GM12878 (cell line): ENCODE data around the gene C11orf58. TPM values are rescaled to one million over a fixed set of nuclear protein-coding genes. Genes with fewer than 3 reads are reported as not detected.

ENCODE experiments used
- ATAC-seq: fragments of 200-7000 bp; cut with Tn5 transposase; 3 replicates; pipeline ENCODE4 v1.9.1; 2020; ENCODE audit warnings: mild to moderate bottlenecking, moderate library complexity
- BruUV-seq: library from RNA; stranded (reverse); fragments of 400-500 nt; replicated peaks from 2 replicates; lab custom pipeline; 2021; lab: Mats Ljungman, UMichigan
- CTCF ChIA-PET: fragments of 300-600 bp; sonication (Branson Sonifier 250); formaldehyde crosslinking; extraction: SDS; loops from one replicate; lab custom pipeline; 2021; ENCODE audit warnings: inconsistent platforms; lab: Yijun Ruan, JAX
- POLR2A ChIA-PET: fragments of 350-600 bp; formaldehyde crosslinking; extraction: SDS; loops from one replicate; lab custom pipeline; 2021; ENCODE audit warnings: inconsistent platforms; lab: Charles Lee
- RAD21 ChIA-PET: fragments of 300-600 bp; sonication (Branson Sonifier 250); formaldehyde crosslinking; loops from one replicate; lab custom pipeline; 2023; ENCODE audit warnings: antibody characterized with exemption; ENCODE audit not compliant: unreplicated experiment; lab: Charles Lee
- SMC1A ChIA-PET: fragments of 300-600 bp; sonication (Branson Sonifier 250); formaldehyde crosslinking; loops from one replicate; lab custom pipeline; 2023; ENCODE audit not compliant: unreplicated experiment, uncharacterized antibody; lab: Charles Lee
- DNase-seq: peaks from one replicate; pipeline ENCODE4 v3.0.0-alpha.2; 2011; ENCODE audit warnings: low read depth, low spot score
- FAIRE-seq: peaks from 3 replicates; lab custom pipeline; 2011; peaks lifted over from hg19 to GRCh38; lab: Jason Lieb, UNC
- H2AFZ ChIP-seq: 2 replicates; pipeline ENCODE4 v1.6.0; 2011; ENCODE audit warnings: low read depth, low read length, control low read depth; ENCODE audit not compliant: control insufficient read depth
- H3K27ac ChIP-seq: 2 replicates; pipeline ENCODE4 v1.5.1; 2011; ENCODE audit warnings: control low read depth; ENCODE audit not compliant: control insufficient read depth, insufficient read depth
- H3K27me3 ChIP-seq, 2 experiments: replicated peaks in 1 of 2; 2 replicates each; pipeline versions ENCODE4 v1.6.0 to v1.6.1; 2011; ENCODE audit warnings: low read length in 1 of 2; ENCODE audit not compliant: control insufficient read depth in 2 of 2, insufficient read depth in 2 of 2
- H3K36me3 ChIP-seq, 2 experiments: 2 replicates each; pipeline ENCODE4 v1.5.1; 2011; ENCODE audit warnings: low read length in 1 of 2; ENCODE audit not compliant: control insufficient read depth in 2 of 2, insufficient read depth in 2 of 2
- H3K4me1 ChIP-seq: 2 replicates; pipeline ENCODE4 v1.6.1; 2011; ENCODE audit warnings: mild to moderate bottlenecking, low read length, moderate library complexity, mixed read lengths; ENCODE audit not compliant: control insufficient read depth, insufficient read depth
- H3K4me2 ChIP-seq: 2 replicates; pipeline ENCODE4 v1.6.0; 2011; ENCODE audit warnings: control low read depth; ENCODE audit not compliant: control insufficient read depth, insufficient read depth
- H3K4me3 ChIP-seq: fragments of 200-600 bp; sonication (generic); 2 replicates; pipeline ENCODE4 v1.5.1; 2016
- H3K79me2 ChIP-seq: 2 replicates; pipeline ENCODE4 v1.6.0; 2011; ENCODE audit warnings: low read length; ENCODE audit not compliant: control insufficient read depth, insufficient read depth
- H3K9ac ChIP-seq: 2 replicates; pipeline ENCODE4 v1.8.0; 2011; ENCODE audit warnings: low read length, control low read depth, mixed read lengths; ENCODE audit not compliant: control insufficient read depth, insufficient read depth
- H3K9me3 ChIP-seq: replicated peaks from 3 replicates; pipeline ENCODE4 v1.5.1; 2011; ENCODE audit warnings: mild to moderate bottlenecking, low read length; ENCODE audit not compliant: control insufficient read depth, insufficient read depth
- H4K20me1 ChIP-seq: 2 replicates; pipeline ENCODE4 v1.6.0; 2011; ENCODE audit not compliant: control insufficient read depth, insufficient read depth
- ATF7 ChIP-seq: fragments of 450-650 bp; IDR thresholded peaks from 2 replicates; pipeline ENCODE4 v1.6.1; 2016; ENCODE audit warnings: low read depth, mild to moderate bottlenecking
- BRCA1 ChIP-seq: IDR thresholded peaks from 2 replicates; pipeline ENCODE4 v1.6.1; 2011; ENCODE audit warnings: low read depth, low read length, improper control_type of control experiment
- CREB1 ChIP-seq: IDR thresholded peaks from 2 replicates; pipeline ENCODE4 v1.6.1; 2012; ENCODE audit warnings: low read depth, mild to moderate bottlenecking, inconsistent platforms
- CREM ChIP-seq: IDR thresholded peaks from 2 replicates; pipeline ENCODE4 v1.6.1; 2014; ENCODE audit warnings: antibody characterized with exemption, low read depth
- ETV6 ChIP-seq, 2 experiments: fragments of 450-650 bp in 1 of 2; IDR thresholded peaks in 1 of 2; conservative IDR thresholded peaks in 1 of 2; 2 replicates each; pipeline ENCODE4 v1.6.1; 2014; ENCODE audit warnings: antibody characterized with exemption in 1 of 2, borderline replicate concordance in 1 of 2, low read depth in 1 of 2, mild to moderate bottlenecking in 1 of 2, moderate library complexity in 1 of 2
- MTA3 ChIP-seq: IDR thresholded peaks from 2 replicates; pipeline ENCODE4 v1.6.1; 2012; ENCODE audit warnings: low read length, inconsistent platforms, borderline replicate concordance
- NR2C1 ChIP-seq: fragments of 450-650 bp; IDR thresholded peaks from 2 replicates; pipeline ENCODE4 v1.6.1; 2017; ENCODE audit warnings: antibody characterized with exemption, mild to moderate bottlenecking, moderate library complexity
- PML ChIP-seq: IDR thresholded peaks from 2 replicates; pipeline ENCODE4 v1.6.1; 2012; ENCODE audit warnings: low read length, inconsistent platforms
- POU2F2 ChIP-seq: IDR thresholded peaks from 3 replicates; pipeline ENCODE4 v1.6.1; 2011; ENCODE audit warnings: low read depth, mild to moderate bottlenecking, low read length, borderline replicate concordance
- YY1 ChIP-seq: IDR thresholded peaks from 2 replicates; pipeline ENCODE4 v1.6.1; 2011; ENCODE audit warnings: low read depth, mild to moderate bottlenecking, low read length
- WGBS: methylation state at CpG from one replicate; pipeline ENCODE4 v1.1.6; 2016; ENCODE audit warnings: low lambda C conversion rate; ENCODE audit not compliant: insufficient replicate concordance, insufficient coverage; ENCODE audit errors: missing lambda C conversion rate; 5-methylcytosine and 5-hydroxymethylcytosine counted together
- in situ Hi-C: fragments of 300-500 bp; cut with MboI; formaldehyde crosslinking; loops from 9 replicates; pipeline ENCODE4 v1.14.3; 2018; ENCODE audit warnings: mixed read lengths
- intact Hi-C: fragments of 100-400 bp; cut with micrococcal nuclease; formaldehyde crosslinking; loops from one replicate; pipeline ENCODE4 v1.14.2; 2022; ENCODE audit not compliant: unreplicated experiment
- polyA plus RNA-seq, 11 experiments: library from polyadenylated mRNA; depleted of rRNA in 4 of 11; unstranded in 6 of 11; stranded (reverse) in 5 of 11; fragments of >200 nt; fragmentation: Nextera tagmentation in 4 of 11; fragmentation: Illumina TruSeq in 1 of 11; extraction: Ambion mirVana in 4 of 11; extraction: Trizol in 1 of 11; gene quantifications; 1 replicate in 1 of 11; 2 replicates in 10 of 11; pipeline versions ENCODE4 v1.2.1 to v1.2.3, GENCODE V29; 2011 to 2016; ENCODE audit warnings: inconsistent platforms in 2 of 11, missing spikeins in 2 of 11, low read depth in 1 of 11
- total RNA-seq, 4 experiments: library from RNA; depleted of rRNA in 3 of 4; stranded (reverse); fragments of >200 nt in 3 of 4; fragmentation: Illumina TruSeq in 1 of 4; extraction: Trizol in 1 of 4; gene quantifications; 2 replicates each; pipeline versions ENCODE4 v1.2.1 to v1.2.3, GENCODE V29; 2013 to 2021
- TF ChIP-seq, protein P1 (sequence below): fragments of 450-650 bp; IDR thresholded peaks from 2 replicates; pipeline ENCODE4 v1.6.1; 2017; ENCODE audit warnings: borderline replicate concordance
- TF ChIP-seq, protein P2 (sequence below): fragments of 450-650 bp; IDR thresholded peaks from 2 replicates; pipeline ENCODE4 v1.6.1; 2016; ENCODE audit warnings: mild to moderate bottlenecking

The C11orf58 gene
- total and polyA plus RNA-seq, 10 of the 15 experiments (the other 5 are each of a cell fraction or from before 2014, with no cell fraction given) = 98.2 to 379 (median 211) TPM

DNA sequence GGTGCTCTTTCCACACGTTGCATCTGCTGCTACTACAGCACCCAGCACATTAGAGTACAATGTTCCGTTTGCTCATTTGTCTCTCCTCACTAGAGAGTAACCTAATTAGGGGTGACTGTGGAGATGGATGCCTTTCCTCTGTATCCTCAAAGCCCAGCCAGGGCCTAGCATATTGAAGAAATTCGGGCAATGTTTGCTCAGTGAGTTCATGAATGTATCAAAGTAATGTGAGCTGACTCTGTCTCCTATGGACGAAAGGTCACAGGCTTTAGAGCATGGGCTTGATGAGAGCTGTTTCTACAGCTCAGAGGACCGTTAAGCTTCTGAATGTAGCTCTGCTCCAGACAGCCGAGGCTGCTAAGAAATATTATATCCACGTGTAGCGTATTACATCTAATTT lies 67.5 kb downstream of the C11orf58 start:
- Histone ChIP-seq H3K9ac (no peak overlapping the region), H2AFZ (no peak overlapping the region), H3K27ac (no peak overlapping the region), H3K36me3 (no peaks in the 10 kb centered on the region), H3K4me2 (no peak overlapping the region), H3K9me3 (no peaks in the 10 kb centered on the region), H3K4me1 (no peaks in the 10 kb centered on the region), H3K4me3 (no peak overlapping the region), H3K27me3 (peaks cover 2% of the 10 kb centered on the region in 2 experiments; a peak in 1 of 4 replicates), H3K79me2 (no peaks in the 10 kb centered on the region), H4K20me1 (no peaks in the 10 kb centered on the region)
- WGBS = 36% methylated on average over 8 of the region's 8 CpGs
- RAD21 ChIA-PET = no interaction called here
- no peak for FAIRE-seq
- in situ Hi-C loops (no loop called here), intact Hi-C loops (no loop called here)
- DNase-seq = no peak
- SMC1A ChIA-PET = interaction anchor here (0.6 kb wide), 1 partner anchor 177 kb away, joined by 3 read pairs; no protein-coding TSS in a partner anchor
- BruUV-seq = no TSS peak
- no peak for ATAC-seq
- CTCF ChIA-PET = interaction anchor here (0.8 to 2.9 kb wide), 2 partner anchors 15 to 18 kb away, joined by 3 to 8 read pairs; no protein-coding TSS in a partner anchor
- POLR2A ChIA-PET = no interaction called here
- TF ChIP-seq BRCA1 (no peak), CREB1 (no peak), NR2C1 (no peak), POU2F2 (no peak), ATF7 (no peak), CREM (no peak), YY1 (no peak), MTA3 (no peak), PML (no peak), ETV6 (conservative IDR thresholded peaks at IDR 0.05 in 1 of 2, IDR thresholded peaks at IDR 0.05 in 1 of 2; ENCODE audit: borderline replicate concordance in 1 of 2, low read depth in 1 of 2) (no peak)
- TF ChIP-seq, protein P1, sequence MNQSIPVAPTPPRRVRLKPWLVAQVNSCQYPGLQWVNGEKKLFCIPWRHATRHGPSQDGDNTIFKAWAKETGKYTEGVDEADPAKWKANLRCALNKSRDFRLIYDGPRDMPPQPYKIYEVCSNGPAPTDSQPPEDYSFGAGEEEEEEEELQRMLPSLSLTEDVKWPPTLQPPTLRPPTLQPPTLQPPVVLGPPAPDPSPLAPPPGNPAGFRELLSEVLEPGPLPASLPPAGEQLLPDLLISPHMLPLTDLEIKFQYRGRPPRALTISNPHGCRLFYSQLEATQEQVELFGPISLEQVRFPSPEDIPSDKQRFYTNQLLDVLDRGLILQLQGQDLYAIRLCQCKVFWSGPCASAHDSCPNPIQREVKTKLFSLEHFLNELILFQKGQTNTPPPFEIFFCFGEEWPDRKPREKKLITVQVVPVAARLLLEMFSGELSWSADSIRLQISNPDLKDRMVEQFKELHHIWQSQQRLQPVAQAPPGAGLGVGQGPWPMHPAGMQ = no peak
- TF ChIP-seq, protein P2, sequence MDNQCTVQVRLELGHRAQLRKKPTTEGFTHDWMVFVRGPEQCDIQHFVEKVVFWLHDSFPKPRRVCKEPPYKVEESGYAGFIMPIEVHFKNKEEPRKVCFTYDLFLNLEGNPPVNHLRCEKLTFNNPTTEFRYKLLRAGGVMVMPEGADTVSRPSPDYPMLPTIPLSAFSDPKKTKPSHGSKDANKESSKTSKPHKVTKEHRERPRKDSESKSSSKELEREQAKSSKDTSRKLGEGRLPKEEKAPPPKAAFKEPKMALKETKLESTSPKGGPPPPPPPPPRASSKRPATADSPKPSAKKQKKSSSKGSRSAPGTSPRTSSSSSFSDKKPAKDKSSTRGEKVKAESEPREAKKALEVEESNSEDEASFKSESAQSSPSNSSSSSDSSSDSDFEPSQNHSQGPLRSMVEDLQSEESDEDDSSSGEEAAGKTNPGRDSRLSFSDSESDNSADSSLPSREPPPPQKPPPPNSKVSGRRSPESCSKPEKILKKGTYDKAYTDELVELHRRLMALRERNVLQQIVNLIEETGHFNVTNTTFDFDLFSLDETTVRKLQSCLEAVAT = no peak
